ENCODE data around the gene TMEM86B.

The TMEM86B gene

GRCh38 chr19:55228403-55229031 lies at the start of gene TMEM86B:
TMEM86B (minus strand) TSS chr19:55228763; CDS start chr19:55228741, 22 bp downstream.
- DNase-seq (ENCODE audit: low spot score), result no peak

DNA sequence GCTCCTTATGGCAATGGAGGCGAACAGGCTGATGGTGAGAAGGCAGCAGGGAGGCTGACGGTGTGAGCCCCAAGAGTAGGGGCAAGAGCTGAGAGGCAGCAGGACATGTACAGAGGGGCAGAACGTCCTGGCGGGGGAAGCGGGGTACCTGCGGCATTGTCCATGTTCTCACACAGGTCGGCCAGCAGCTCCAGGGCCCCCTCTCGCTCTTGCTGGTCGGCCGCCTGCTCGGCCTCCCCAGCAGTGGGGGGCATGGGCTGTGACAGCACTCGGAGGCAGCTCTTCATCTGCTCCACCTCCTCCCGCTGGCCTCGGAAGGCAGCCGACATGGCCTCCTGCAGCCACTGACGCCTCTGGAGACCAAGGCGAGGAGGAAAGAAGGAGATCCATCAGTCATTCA lies 48.9 kb upstream of the TMEM86B start:
- DNase-seq (ENCODE audit: low spot score), result no peak

DNA sequence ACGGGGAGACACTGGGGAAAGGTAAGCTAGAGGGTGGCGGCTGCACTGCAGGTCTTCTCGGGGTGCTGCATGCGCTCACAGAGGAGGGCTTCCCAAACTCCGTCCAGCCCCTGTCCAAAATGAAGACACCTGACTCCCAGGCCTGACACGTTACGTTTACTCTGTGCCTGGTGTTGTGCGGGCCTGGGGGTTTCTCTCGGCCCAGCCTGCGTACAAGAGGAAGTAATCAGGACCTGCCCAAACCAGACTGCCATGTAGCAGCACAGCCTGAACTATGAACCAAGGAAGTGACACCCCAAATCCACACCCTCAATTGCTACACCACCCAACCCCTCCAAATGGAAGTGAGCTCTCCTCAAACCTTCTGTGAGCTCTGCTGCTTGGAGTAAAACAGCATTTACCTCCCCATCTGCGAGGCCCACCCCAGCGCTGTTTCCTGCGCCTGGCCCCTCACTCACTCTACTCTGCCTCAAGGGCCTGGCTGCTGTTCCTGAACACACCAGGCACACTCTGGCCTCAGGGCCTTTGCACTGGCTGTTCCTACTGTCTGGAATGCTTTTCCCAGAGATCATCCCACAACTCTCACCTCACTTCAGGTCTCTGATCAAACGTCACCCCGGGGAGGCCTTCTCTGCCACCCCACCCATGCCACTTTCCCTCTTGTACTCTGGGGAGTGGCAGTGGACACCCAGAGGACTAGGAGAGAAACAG lies 48.3 kb upstream of the TMEM86B start:
- no peak for DNase-seq (ENCODE audit: low spot score)

DNA sequence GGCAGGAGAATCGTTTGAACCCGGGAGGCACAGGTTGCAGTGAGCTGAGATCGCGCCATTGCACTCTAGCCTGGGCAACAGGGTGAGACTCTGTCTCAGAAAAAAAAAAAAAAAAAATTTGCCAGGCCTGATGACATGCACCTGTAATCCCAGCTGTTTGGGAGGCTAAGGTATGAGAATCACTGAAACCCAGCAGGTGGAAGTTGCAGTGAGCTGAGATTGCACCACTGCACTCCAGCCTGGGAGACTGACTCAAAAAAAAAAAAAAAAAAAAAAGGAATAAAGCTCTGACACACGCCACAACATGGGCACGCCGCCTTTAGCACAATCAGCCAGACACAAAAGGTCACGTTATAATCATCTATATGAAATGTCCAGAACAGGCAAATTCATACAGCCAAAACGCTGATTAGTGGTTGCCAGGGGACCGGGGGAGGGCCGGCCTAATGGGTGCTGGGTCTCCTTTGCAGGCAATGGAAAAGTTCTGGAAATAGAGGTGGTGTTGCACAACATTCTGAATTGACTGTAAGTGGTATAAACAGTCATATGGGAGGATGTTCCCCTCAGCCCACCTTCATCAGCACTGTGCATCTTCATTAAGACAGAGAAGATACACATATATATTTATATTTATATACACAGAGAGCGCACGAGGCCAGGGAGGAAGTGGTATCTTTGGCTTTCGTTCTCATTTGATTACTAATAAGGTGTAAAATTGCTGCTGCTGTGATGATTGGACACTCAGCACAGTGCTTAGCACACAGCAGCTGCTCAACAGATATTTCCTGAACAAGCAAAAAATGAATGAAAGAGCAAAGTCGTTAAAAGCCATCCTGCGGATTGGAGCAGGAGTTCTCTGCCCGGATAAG lies 47.5 kb upstream of the TMEM86B start:
- no peak for DNase-seq (ENCODE audit: low spot score)

DNA sequence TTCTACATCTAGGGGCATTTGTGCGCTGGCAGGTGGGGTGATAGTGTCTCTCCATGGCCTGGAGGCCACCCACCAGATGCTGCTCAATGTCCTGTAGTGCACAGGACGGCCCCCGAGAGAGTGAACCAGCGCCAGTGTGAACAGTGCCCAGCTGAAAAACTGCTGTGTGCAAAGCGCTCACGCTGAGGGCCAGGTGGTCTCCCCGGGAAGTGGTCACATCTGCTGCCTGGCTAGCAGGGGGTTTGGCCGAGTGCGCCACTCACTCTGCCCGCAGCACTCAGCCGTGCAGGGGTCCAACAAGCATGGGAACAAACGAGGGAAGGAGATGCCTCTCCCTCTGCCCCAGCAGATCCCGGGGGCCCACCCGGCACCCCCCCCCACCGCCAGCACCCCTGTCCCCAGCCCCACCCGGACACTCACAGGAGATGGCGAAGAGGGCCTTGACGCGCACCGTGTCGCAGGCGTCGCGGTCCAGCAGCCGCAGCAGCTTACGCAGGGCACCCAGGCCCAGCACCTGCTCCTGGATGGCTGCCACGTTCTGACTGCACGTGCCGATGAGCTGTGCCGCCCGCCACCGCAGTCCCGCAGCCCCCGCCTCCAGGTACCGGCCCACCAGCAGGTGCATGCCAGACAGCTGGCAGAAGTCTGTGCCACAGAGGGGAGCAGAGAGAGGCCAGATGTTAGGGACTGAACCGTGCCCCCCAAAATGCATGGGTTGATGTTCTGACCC lies 45.6 kb upstream of the TMEM86B start:
- DNase-seq (ENCODE audit: low spot score), result no peak

GRCh38 chr19:55272142-55272541 lies 43.6 kb upstream of the TMEM86B start:
- DNase-seq (ENCODE audit: low spot score), result no peak

GRCh38 chr19:55270172-55270942 lies 41.8 kb upstream of the TMEM86B start:
- DNase-seq (ENCODE audit: low spot score), result no peak

DNA sequence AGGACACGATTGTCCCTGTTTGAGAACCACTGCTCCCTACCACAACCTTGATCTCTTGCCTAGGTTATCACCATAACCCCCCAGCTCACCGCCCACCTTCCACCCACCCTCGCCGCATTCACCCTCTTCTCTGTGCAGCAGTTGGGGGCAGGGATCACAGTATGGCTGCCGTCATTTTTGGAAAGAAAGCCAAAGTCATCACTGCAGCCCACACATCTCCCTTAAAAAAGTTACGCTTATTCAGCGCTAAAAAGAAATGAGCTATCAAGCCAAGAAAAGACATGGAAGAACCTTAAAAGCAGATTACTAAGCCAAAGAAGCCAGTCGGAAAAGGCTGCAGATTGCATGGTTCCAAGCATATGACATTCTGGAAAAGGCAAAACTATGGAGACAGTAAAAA lies 40.7 kb upstream of the TMEM86B start:
- no peak for DNase-seq (ENCODE audit: low spot score)

- DNase-seq (ENCODE audit: low spot score), result no peak
Observed at GRCh38 chr19:55266840-55267239, 38.3 kb upstream of the TMEM86B start.

- DNase-seq (ENCODE audit: low spot score), result no peak
Observed at GRCh38 chr19:55266404-55266803, 37.8 kb upstream of the TMEM86B start.

DNA sequence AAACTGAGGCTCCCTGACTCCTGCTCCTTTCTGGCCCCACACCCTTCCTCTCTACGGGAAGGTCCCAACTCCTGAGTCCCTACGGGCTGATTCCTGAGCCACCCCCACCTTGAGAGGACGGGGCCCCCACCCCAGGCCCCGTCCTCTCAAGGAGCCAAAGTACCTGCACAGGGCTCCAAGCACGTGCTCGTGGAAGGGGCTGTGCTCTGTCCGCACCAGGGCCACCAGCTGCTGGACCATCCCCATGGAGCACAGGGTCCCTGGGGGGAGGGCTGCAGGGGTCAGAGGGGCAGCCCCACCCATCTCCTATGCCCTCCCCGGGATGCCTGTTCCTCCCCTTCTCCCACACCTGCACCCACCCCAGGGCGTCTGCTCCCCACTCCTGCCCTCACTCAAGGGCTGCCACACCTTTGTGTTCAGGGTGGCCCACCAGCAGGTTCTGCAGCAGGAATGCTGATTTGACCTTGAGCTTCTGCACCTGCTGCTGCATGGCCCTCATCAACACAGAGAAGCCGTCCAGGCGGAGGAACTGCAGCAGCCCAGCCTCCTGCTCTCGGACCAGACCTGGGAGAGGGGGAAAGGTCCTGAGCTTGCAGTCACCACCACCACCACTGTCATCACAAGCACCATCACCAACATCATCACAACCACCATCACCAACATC lies 37.3 kb upstream of the TMEM86B start:
- DNase-seq (ENCODE audit: low spot score), result no peak

GRCh38 chr19:55265173-55265572 lies 36.6 kb upstream of the TMEM86B start:
- no peak for DNase-seq (ENCODE audit: low spot score)

- no peak for DNase-seq (ENCODE audit: low spot score)
Observed at GRCh38 chr19:55264531-55264930, 36.0 kb upstream of the TMEM86B start.

DNA sequence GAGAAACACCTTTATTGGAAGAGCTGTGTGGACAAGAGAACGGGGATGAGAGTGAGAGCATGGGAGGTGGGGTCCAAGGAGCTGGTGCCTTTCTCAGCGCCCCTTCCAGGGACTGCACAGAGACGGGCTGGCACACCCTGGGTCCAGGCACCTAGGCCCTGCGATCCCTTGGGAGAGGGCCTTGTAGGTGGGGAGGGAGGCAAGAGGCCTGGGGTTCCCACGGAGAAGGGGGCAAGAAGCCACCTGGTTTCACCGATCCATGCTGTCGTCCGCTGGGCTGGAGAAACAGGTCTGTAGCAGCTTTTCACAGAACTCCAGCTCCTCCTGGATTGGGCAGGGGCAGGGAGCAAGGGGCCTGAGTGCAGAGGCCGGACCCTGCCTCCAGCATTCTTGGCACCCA lies 33.8 kb upstream of the TMEM86B start:
- DNase-seq (ENCODE audit: low spot score), result no peak

DNA sequence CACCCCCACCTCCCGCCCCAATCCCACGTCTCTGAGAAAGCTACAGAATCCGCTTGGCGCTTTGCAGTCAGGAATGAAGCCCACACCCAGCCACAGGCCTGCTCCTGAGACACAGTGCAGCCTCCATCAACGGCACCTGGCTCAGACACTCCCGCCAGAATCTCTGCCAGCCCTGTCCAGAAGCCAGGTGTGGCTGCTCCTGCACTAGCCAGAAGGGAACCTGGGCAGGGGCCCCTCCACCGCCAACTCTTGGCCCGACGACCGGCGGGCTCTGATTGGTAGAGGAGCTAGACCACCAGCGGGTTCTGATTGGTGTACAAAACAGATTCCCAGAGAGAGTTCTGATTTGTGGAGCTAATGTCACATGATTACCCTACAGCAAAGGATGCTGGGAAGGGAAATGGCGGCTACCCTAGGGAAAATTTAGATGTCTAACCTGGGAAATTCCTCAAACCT lies 33.1 kb upstream of the TMEM86B start:
- no peak for DNase-seq (ENCODE audit: low spot score)

DNA sequence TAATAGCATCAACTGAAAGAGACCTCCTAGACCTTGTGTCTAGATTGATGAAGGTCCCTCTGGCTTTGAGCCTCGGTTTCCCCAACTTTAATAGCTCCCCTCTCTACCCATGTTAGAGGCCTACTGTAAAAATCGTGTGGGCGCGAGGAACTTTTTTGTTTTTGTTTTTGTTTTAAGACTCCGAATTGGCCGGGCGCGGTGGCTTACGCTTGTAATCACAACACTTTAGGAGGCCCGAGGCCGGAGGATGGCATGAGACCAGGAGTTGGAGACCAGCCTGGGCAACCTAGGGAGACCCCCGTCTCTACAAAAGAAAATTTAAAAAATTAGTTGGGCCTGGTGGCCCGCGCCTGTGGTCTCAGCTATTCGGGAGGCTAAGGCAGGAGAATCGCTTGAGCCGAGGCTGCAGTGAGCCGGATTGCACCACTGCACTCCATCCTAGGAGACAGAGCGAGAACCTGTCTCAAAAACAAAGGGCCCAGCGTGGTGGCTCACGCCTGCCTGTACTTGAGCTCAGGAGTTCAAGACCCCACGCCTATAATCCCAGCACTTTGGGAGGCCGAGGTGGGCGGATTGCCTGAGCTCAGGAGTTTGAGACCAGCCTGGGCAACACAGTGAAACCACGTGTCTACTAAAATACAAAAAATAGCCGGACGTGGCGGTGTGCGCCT lies 31.1 kb upstream of the TMEM86B start:
- peak; percentile 19 for DNase-seq (ENCODE audit: low spot score)

DNA sequence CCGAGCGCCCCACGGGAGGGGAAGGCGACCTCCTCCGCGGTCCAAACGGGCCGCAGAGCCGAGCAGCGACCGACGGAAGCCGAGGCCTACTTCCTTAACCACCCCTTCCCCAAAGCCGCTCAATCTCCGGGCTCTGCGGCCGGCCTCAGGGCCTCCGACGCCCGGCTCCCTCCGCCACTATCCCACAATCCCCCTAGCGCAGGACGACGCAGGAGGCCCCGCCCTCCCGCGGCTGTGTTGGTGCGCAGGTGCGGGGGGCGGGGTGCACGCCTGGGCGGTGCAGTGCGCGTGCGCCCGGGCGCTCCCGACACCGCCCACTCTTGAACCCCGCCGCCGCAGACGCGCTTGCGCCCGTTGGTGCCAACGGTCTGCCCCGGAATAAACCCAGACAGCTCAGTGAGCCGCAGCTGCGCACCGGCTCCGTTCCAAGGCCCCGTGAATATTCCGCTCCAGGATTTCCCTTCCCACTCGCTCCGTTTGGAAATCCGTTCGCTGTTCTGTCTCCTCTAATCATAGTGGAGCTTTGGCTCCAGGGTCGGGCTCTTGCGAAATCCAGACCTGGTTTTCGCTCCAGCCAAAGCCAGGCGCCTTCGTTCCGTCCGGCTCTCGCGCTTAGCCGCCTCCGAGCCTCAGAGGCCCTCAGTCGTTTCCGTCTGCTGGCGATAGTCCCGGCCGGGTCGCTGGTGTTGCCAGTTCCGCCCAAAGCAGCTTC lies 30.4 kb upstream of the TMEM86B start, which contains the start of gene PPP6R1:
Gene PPP6R1 (minus strand): TSS at position 190 of the 712 bp plus-strand sequence. CDS start 11,914 bp downstream, outside the sequence.
- DNase-seq (ENCODE audit: low spot score), result peak; percentile 99

DNA sequence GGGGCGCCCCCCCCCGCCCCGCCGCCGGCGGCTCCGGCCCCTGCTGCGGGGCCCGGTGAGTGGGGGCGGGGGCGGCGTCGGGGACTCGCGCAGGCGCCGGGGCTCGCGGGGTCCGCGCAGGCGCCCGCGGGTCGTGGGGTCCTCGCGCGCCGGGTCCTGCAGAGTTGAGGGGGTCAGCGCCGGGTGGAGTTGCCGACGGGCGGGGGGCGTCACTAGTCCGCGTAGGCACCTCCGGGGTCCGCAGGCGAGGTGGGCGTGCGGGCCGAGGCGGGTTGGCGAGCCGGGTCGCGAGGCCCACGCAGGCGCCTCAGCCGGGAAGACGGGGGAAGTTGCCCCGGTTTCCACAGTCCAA lies 29.9 kb upstream of the TMEM86B start:
- no peak for DNase-seq (ENCODE audit: low spot score)
